ENCODE measurements around the gene TSACC. TPM values are rescaled to one million over a fixed set of nuclear protein-coding genes. Genes with fewer than 3 reads are reported as not detected.

TSACC gene
- total and polyA plus RNA-seq, 10 of the 15 experiments (the other 5 are each of a cell fraction or from before 2014, with no cell fraction given), result 0.25 to 2.8 (median 0.92) TPM; not detected in 4

- no peak for FAIRE-seq
- H3K9ac ChIP-seq (ENCODE audit: control insufficient read depth, insufficient read depth, low read length), result no peak overlapping the region
- no peak overlapping the region for H3K4me2 ChIP-seq (ENCODE audit: control insufficient read depth, insufficient read depth)
- ChIA-PET RAD21 (ENCODE audit: unreplicated experiment) (no interaction called here), POLR2A (no interaction called here), CTCF (interaction anchor here (0.8 to 1.3 kb wide), 3 partner anchors 10 to 65 kb away, joined by 3 to 5 read pairs (median 3); no protein-coding TSS in a partner anchor), SMC1A (ENCODE audit: uncharacterized antibody, unreplicated experiment) (interaction anchor here (1.8 kb wide), 1 partner anchor 27 kb away, joined by 7 read pairs; no protein-coding TSS in a partner anchor)
- H2AFZ ChIP-seq (ENCODE audit: control insufficient read depth, low read depth, low read length), result no peak overlapping the region
- TF ChIP-seq CREB1 (IDR thresholded peaks at IDR 0.05; ENCODE audit: low read depth), result no peak
- TF ChIP-seq MYB (IDR thresholded peaks at IDR 0.05; ENCODE audit: borderline replicate concordance, low read depth, low read length), result no peak
- TF ChIP-seq POU2F2 (IDR thresholded peaks at IDR 0.05; ENCODE audit: borderline replicate concordance, low read depth, low read length), result no peak
- TF ChIP-seq, protein P1, sequence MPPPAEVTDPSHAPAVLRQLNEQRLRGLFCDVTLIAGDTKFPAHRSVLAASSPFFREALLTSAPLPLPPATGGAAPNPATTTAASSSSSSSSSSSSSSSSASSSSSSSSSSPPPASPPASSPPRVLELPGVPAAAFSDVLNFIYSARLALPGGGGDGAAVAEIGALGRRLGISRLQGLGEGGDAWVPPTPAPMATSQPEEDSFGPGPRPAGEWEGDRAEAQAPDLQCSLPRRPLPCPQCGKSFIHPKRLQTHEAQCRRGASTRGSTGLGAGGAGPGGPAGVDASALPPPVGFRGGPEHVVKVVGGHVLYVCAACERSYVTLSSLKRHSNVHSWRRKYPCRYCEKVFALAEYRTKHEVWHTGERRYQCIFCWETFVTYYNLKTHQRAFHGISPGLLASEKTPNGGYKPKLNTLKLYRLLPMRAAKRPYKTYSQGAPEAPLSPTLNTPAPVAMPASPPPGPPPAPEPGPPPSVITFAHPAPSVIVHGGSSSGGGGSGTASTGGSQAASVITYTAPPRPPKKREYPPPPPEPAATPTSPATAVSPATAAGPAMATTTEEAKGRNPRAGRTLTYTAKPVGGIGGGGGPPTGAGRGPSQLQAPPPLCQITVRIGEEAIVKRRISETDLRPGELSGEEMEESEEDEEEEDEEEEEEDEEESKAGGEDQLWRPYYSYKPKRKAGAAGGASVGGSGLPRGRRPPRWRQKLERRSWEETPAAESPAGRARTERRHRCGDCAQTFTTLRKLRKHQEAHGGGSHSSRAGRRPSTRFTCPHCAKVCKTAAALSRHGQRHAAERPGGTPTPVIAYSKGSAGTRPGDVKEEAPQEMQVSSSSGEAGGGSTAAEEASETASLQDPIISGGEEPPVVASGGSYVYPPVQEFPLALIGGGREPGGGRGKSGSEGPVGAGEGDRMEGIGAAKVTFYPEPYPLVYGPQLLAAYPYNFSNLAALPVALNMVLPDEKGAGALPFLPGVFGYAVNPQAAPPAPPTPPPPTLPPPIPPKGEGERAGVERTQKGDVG (CRISPR knock-in tag; IDR thresholded peaks at IDR 0.05), result no peak
- TF ChIP-seq, protein P2, sequence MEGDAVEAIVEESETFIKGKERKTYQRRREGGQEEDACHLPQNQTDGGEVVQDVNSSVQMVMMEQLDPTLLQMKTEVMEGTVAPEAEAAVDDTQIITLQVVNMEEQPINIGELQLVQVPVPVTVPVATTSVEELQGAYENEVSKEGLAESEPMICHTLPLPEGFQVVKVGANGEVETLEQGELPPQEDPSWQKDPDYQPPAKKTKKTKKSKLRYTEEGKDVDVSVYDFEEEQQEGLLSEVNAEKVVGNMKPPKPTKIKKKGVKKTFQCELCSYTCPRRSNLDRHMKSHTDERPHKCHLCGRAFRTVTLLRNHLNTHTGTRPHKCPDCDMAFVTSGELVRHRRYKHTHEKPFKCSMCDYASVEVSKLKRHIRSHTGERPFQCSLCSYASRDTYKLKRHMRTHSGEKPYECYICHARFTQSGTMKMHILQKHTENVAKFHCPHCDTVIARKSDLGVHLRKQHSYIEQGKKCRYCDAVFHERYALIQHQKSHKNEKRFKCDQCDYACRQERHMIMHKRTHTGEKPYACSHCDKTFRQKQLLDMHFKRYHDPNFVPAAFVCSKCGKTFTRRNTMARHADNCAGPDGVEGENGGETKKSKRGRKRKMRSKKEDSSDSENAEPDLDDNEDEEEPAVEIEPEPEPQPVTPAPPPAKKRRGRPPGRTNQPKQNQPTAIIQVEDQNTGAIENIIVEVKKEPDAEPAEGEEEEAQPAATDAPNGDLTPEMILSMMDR (IDR thresholded peaks at IDR 0.05 in 2 of 3, conservative IDR thresholded peaks at IDR 0.05 in 1 of 3; ENCODE audit: control insufficient read depth in 2 of 3, extremely low read depth in 1 of 3, insufficient read depth in 1 of 3, low read depth in 3 of 3, low read length in 3 of 3), result no peak
- 50% methylated on average over 13 of the region's 13 CpGs for WGBS (ENCODE audit: insufficient coverage, insufficient replicate concordance, low lambda C conversion rate, missing lambda C conversion rate)
- ATAC-seq, result no peak
- BruUV-seq (replicated peaks), result no TSS peak
- in situ Hi-C loops (cut with MboI) (no loop called here), intact Hi-C loops (cut with micrococcal nuclease; ENCODE audit: unreplicated experiment) (no loop called here)
- H4K20me1 ChIP-seq (ENCODE audit: control insufficient read depth, insufficient read depth), result no peaks in the 10 kb centered on the region
- H3K9me3 ChIP-seq (replicated peaks; ENCODE audit: control insufficient read depth, insufficient read depth, low read length), result no peaks in the 10 kb centered on the region
- no peak overlapping the region for H3K27ac ChIP-seq (ENCODE audit: control insufficient read depth, insufficient read depth)
- H3K27me3 ChIP-seq (replicated peaks in 1 of 2; ENCODE audit: control insufficient read depth in 2 of 2, insufficient read depth in 2 of 2, low read length in 1 of 2), result peaks cover 6 to 11% of the 10 kb centered on the region in 2 experiments
- no peaks in the 10 kb centered on the region for H3K4me1 ChIP-seq (ENCODE audit: control insufficient read depth, insufficient read depth, low read length)
- H3K4me3 ChIP-seq, result no peak overlapping the region
- no peak for DNase-seq (ENCODE audit: low read depth, low spot score)
- no peaks in the 10 kb centered on the region for H3K79me2 ChIP-seq (ENCODE audit: control insufficient read depth, insufficient read depth, low read length)
- no peaks in the 10 kb centered on the region for H3K36me3 ChIP-seq (ENCODE audit: control insufficient read depth in 2 of 2, insufficient read depth in 2 of 2, low read length in 1 of 2)
Observed at GRCh38 chr1:156392452-156392853, 54.1 kb downstream of the TSACC start.

Data from GM12878 (cell line).